GM12891 (cell line): ENCODE measurements around the gene HTR3A.

Experiments
- PAX5 ChIP-seq: IDR thresholded peaks from 2 replicates; pipeline ENCODE4 v1.6.1; 2011; ENCODE audit warnings: low read length, moderate library complexity, mild to moderate bottlenecking; ENCODE audit not compliant: insufficient read depth, severe bottlenecking
- POLR2A ChIP-seq: IDR thresholded peaks from 2 replicates; pipeline ENCODE4 v1.6.1; 2011; ENCODE audit warnings: low read depth, low read length, control low read depth
- POLR2AphosphoS5 ChIP-seq: IDR thresholded peaks from 2 replicates; pipeline ENCODE4 v1.6.1; 2011; ENCODE audit warnings: low read depth, low read length, control low read depth
- POU2F2 ChIP-seq: IDR thresholded peaks from 2 replicates; pipeline ENCODE4 v1.6.1; 2011; ENCODE audit warnings: low read depth, mild to moderate bottlenecking, control low read depth, low read length, moderate library complexity
- SPI1 ChIP-seq: IDR thresholded peaks from 2 replicates; pipeline ENCODE4 v1.6.1; 2011; ENCODE audit warnings: low read depth, low read length, control low read depth
- TAF1 ChIP-seq: IDR thresholded peaks from 2 replicates; pipeline ENCODE4 v1.6.1; 2011; ENCODE audit warnings: low read depth, low read length, control low read depth

- no peak for TF ChIP-seq POLR2A
- no peak for TF ChIP-seq POLR2AphosphoS5
- TF ChIP-seq TAF1: no peak
- no peak for TF ChIP-seq PAX5
- TF ChIP-seq POU2F2: no peak
- TF ChIP-seq SPI1: no peak
Measured at GRCh38 chr11:114025329-114025907, 50.5 kb downstream of the HTR3A start.
